Activated T-helper 1 cell treated with Interleukin-2 at 50 U/mL for 16 hours (primary cell): ENCODE measurements around the gene ZGLP1.

ENCODE experiments used
- DNase-seq: peaks from one replicate; pipeline ENCODE4 v3.0.0-alpha.2; 2020; ENCODE audit warnings: low read depth

ZGLP1 gene

DNA sequence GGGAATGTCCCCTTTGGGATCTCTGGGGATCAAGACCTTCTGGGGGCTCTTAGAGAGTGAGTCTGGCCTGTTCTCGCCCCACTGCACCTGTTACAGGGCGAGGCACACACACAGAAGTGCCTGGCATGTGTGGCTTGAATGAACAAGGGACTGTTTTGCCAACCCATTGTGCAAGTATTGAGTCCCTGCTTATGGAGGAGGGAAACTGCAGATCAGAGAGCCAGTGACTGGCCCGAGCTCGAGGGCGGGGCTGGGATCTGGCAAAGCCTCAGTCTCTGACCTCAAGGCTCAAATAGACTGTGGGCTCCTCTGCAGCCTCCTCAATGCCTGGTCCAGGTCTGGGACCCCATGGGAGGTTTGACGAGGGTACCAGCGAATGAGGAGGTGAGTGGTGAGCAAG is 18.2 kb upstream of the ZGLP1 start:
- DNase-seq: no peak

DNA sequence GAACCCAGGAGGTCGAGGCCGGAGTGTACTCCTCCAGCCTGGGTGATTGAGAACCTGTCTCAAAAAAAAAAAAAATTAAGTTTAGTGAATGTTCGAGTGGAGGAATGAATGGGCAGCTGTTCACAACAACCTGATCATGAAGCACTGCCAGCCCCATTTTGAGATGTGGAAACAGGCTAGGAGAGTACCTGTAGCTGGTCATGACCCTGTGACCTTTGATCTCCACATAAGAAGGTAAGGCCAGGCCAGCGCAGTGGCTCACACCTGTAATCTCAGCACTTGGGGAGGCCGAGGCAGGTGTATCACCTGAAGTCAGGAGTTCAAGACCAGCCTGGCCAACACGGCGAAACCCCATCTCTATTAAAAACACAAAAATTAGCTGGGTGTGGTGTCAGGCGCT is 16.1 kb upstream of the ZGLP1 start:
- DNase-seq: no peak

DNA sequence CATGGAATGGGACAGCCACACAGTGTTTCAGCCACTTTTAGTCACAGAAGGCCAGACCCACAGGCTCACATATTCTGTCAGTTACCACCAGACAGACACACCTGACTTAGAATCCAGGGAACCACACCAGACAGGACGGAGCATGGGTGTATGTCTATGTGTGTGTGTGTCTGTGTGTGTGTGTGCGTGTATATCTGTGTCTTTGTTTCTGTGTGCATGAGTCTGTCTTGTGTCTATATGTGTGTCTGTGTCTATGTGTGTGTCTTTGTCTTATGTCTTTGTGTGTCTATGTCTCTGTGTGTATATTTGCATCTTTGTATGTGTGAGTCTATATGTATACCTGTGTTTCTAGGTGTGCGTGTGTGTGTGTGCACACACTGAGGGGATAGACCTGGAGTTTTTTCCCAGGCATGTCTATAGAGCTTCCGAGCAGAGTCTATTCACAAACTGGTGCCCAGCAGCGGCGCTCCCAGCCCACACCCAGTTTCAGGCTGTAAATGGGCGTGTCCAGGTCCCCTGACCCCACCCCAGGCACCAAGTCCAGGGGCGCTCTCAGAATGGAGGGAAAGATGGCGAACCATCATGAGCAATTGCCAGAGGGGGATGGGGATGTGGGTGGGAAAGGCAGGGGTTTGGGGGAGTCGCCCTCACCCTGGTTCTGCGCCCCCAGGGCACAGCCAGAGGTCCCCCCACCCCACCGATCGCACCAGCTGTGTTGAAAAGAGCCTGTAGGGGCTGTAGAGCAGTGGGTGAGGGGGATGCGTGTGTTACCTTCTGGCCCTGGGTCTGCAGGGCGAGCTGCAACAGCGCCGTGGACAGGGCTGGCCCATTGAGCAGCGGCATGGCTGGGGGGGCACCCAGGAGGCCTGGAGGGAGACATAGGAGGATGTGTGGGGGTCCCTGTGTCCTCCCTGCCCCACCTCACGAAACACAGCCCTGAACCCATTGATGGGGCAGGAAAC is 12.5 kb upstream of the ZGLP1 start:
- no peak for DNase-seq

- no peak for DNase-seq
These were observed 11.8 kb upstream of the ZGLP1 start for GRCh38 chr19:10321417-10321797.

DNA sequence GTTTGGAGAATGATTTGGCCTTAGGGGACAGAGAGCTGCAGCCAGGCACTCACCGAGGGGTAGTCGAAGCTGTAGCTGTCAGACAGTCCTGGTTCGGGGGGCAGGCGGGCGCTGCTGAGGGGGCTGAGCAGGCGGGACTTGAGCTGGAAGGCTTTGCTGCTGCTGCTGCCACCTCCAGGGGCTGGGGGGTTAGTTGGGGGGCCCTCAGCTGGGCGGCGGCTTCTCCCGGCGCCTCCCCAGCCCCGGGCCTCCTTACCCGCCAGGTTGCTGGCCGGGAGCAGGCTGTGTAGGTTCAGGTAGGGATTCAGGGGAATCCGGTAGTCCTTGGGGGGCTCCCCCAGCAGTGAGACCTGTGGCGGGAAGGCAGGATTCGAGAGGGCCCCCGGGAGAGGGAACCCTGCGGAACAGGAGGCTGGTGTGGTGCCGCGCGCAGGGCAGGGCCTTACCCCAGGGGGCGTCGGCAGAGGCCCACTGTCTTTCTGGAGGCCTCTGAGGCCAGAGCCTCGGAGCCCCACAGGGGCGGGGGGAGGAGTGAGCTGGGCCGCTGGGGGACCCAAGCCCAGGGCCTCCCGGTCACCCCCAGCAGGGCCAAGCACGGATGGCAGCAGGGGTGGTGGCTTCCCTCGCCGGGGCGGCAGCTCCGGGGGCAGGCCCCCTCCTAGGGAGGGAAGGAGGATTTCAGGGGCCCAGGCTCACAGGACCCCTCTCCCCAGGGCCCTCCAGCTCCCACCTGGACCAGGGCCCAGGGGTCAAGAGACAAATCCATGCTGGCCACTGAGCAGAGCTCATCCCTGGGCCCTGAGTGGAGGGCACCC is 11.2 kb upstream of the ZGLP1 start:
- DNase-seq: no peak

DNA sequence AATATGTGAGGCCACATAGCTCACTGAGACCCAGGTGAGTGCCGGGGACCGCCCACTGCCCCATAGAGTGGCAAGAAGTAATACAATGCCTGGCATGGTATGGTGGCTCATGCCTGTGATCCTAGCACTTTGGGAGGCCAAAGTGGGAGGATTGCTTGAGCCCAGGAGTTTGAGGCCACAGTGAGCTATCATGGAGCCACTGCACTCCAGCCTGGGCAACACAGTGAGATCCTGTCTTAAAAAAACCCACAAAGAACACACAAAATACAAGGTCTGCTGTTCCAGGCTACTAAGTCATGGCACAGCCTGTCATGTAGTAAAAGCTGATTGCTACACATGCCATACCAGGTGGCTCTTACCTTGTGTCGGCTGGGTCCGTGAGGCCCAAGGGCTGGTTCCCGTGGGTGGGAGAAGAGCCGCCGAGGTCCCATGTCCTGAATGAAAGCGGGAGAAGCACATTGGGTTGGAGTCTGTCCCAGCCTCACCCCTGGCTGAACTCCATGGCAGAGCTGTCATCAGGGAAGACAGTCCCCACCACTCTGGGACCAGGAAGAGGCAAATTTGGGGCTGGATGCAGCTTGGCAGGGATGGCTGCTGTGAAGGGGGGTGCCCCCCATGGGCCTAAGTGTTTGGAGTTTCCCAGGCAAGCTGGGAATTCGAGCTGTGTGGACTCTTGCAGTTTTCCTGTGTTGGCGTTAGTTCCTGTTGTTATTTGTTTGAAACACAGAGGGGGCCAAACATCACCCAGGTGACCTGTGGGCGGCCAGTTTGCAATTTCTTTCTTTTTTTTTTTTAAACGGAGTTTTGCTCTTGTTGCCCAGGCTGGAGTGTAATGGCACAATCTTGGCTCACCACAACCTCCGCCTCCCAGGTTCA is 9.4 kb upstream of the ZGLP1 start:
- DNase-seq: no peak

DNA sequence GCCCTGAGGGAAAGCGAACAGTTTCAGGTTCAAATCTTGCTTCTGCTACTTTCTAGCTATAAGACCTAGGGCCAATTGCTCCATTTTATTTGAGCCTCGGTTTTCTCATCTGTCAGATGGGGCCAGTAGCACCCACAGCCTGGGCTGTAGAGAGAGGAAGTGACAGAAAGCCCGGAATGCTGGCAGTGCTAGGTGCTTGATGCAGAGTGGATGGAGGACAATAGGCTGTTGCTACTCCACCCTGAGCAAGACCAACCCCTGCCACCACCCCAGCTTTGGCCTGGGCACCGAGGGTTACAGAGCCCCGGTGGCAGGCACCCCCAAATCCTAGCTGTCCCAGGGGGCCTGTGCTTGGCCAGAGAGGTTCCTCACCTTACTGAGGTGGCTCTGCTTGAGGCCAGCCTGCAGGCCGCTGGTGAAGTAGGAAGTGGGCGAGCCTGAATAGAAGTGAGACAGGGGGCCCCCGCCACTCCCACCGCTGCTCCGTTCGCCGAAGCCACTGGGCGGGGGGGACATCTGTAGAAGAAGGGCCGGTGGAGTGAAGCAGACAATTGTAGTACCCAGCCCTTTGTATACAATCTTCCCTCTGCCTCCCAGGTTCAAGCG is 8.3 kb upstream of the ZGLP1 start:
- no peak for DNase-seq

DNA sequence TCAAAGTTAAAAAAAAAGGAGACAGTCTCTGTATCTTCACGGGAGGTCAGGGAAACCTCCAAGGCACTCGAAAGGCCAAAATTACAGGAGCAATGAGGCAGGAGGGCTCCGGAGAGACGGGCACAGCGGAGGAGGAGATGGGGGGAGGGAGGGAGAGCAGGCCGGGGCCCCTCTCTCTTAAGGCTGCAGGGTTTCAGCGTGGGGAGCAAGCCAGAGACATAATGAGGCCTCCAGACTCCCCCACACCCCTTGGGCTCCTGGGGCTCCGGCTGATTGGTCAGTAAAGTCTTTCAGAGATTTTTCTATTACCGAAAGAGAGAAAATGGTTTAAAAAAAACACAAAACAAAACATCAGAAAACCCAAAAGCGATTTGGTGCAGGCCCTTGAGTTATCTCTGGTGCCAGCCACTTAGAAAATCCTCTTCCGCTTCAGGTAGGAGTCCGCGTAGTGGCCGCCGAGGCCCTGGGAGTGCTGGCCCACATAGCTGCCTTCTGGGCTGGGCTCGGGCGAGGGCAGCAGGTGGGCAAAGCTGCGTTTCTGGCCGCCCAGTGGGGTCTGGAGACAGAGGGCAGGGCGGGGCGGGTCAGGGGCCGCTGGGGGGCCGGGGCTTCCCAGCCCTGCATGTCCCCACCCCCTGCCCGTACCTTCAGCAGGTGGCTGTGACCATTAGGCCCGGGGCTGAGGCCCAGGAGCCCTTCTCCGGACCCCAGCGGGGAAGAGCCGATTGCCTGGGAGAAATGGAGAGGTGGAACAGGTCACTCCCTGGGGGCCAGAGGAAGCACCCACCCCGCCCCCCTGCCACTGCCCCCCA is 7.6 kb upstream of the ZGLP1 start:
- no peak for DNase-seq

DNA sequence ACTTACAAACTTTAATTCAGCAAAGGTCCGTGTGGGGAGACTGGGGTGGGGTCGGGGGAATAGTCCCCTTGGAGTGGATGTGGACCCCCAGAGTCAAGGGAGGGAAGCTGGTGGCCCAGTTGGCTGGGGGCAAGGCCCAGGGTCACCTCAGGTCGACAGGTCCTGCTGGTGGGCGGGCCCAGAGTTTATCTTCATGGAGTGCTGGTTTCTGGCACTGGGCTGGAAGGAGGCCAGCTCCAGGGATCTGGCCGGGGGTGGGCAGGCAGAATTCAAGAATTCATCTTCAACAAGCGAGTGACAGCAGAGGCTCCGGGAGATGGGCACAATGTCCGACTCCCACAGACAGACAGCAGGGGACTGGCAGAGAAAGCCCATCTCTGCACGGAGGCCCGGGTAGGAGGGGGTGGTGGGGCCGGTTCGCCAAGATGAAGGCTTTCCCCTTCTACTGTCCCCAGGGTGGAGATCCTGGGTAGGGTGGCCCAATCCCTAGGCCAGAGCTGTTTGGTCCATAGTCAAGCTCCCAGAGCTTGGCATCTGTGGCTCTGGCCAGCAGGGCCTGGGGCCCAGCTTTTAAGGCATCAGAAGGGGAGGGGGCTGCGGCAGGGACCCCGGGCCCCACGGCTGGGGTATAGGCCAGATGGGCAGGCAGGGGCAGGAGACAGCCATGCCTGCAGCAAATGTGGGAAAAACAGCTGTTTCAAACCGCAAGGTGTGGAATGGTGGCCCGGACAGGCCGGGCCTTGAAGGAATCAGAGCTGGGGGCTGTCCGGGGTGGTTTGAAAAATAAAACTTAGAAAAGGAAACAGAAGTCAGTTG is 6.8 kb upstream of the ZGLP1 start:
- no peak for DNase-seq

DNA sequence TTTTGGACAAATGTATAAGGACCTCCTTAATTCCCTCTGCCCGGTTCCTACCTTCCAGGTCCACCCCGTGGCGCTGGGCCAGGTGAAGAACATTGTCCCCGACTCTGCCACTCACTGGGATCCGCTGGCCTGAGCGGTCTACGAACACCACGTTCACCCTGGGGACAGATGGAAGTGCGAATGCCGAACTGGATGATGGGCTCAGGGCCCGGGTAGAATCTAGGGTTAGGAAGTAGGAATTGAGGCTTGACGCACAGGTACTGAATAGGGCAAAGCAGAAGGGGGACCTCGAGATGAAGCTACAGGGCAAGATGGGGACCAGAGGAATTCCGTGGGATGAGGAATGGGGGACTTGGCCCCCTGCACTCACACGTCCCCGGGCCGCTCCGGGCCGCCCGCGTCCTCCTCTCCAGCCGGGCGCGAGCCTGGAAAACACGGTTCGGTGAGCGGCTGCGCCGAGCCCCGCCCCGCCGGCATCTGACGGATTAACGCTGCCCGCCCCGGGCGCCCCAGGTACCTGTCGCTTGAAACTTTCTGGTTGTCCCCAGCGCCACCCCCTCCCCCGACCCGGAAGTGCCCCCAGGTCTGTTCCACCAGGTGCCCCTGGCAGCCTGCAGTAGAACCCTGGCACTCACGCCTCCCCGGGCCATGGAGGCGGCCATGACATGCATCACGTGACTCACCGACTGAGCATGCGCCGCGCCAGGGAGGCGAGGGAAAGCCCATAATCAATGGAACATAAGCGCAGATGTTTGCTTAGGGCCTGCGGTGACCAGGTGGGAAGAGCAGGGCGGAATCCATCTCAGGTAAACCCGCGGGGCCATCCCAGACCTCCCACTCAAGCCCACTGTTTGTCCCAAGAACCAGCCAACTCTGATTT is 6.0 kb upstream of the ZGLP1 start, which contains the start of gene FDX2:
Gene FDX2, minus strand, starts transcription at position 681 of the 880 bp plus-strand sequence. Its CDS starts 19 bp downstream, at position 662.
- peak; percentile 82 for DNase-seq

GRCh38 chr19:10306327-10306726 is 3.3 kb downstream of the ZGLP1 start:
- DNase-seq: no peak

- DNase-seq: no peak
These were observed 4.3 kb downstream of the ZGLP1 start for GRCh38 chr19:10305139-10305806.

DNA sequence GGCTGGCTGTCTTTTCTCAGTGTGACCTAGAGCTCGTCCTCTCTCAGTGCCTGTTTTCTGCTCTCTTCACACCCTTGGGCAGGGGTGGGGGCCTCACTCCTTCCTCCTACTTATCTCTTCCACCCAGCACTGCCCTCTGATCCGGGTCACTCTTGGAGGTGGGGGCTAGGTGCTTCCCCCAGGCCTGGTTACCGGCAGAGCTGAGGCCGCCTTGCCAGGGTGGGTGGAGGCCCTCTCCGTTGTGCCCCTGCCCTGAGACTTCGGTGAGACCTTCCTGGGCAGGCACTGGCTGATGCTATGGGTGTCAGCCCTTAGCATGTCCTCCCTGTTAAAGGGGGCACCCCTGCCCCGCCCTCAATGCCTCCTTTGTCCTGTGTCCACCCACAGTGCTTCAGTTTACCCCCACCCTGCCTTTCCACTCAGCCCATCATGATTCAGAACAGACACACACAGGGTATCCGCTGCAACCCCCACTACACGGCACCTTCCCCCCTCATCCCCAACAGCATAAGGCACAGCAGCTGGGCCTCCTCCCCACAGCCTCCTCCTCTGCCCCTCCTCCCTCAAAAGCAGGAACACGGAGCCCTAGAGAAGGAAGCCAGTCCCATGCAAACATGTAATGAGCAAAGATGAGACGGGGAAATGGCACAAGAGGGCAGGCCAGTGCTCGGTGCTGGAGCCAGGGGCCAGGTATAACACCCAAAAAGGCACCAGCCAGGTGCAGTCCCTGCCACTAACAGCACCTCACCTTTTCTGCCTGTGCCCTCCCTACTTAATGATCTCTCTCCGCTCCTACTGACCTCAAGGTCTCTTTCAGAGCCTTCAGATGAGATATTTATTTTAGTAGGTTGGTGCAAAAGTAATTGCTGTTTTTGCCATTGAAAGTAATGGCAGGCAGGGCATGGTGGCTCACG is 9.8 kb downstream of the ZGLP1 start:
- DNase-seq: no peak

- no peak for DNase-seq
These were observed 13.6 kb downstream of the ZGLP1 start for GRCh38 chr19:10295847-10296591.

DNA sequence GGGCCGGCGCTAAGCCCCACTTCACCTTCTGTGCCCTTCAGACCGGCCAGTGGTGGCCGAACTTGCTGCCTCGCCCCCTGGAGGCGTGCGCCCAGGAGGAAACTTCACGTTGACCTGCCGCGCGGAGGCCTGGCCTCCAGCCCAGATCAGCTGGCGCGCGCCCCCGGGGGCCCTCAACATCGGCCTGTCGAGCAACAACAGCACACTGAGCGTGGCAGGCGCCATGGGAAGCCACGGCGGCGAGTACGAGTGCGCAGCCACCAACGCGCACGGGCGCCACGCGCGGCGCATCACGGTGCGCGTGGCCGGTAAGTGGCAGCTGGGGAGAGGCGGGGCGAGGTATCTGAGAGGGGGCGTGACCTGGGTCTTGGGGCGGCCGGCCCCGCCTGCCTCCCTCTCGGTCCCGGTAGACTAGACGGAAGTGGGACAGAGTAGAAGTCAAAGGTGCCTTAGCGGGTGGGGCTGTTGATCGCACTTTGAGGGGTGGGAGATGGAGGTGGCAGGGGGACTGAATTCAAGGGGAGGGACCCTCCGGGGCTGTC is 14.2 kb downstream of the ZGLP1 start:
- peak; percentile 53 for DNase-seq

DNA sequence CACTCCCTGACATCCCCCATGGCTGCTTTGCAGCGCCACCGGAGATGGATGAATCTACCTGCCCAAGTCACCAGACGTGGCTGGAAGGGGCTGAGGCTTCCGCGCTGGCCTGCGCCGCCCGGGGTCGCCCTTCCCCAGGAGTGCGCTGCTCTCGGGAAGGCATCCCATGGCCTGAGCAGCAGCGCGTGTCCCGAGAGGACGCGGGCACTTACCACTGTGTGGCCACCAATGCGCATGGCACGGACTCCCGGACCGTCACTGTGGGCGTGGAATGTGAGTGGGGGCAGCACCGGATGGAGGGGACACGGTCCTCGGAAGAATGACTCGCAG is 15.3 kb downstream of the ZGLP1 start:
- DNase-seq: no peak
